HG02943 (cell line): ENCODE measurements around the gene DLGAP1.
"Not testable (repeated sequence)": the region's sequence is repeated elsewhere in the genome, so short reads cannot be mapped to it uniquely, and the experiment has no call there.

Experiments used
- ATAC-seq: cut with Tn5 transposase; IDR thresholded peaks from one replicate; pipeline ENCODE4 v1.9.1; 2021; ENCODE audit warnings: mild to moderate bottlenecking, low read depth, moderate library complexity; ENCODE audit not compliant: unreplicated experiment

DLGAP1 gene

GRCh38 chr18:3472121-3472520 lies 983.0 kb downstream of the DLGAP1 start:
- ATAC-seq = not testable (repeated sequence)

GRCh38 chr18:3471141-3471648 lies 983.9 kb downstream of the DLGAP1 start:
- no peak for ATAC-seq

GRCh38 chr18:3468833-3469232 lies 986.3 kb downstream of the DLGAP1 start:
- no peak for ATAC-seq

- ATAC-seq = no peak
These were observed 986.9 kb downstream of the DLGAP1 start for GRCh38 chr18:3468066-3468705.

- ATAC-seq = no peak
These were observed 988.2 kb downstream of the DLGAP1 start for GRCh38 chr18:3466872-3467271.

- no peak for ATAC-seq
These were observed 989.1 kb downstream of the DLGAP1 start for GRCh38 chr18:3466045-3466444.

- ATAC-seq = no peak
These were observed 992.1 kb downstream of the DLGAP1 start for GRCh38 chr18:3463051-3463450.

- ATAC-seq = no peak
These were observed 993.4 kb downstream of the DLGAP1 start for GRCh38 chr18:3461704-3462103.

GRCh38 chr18:3460823-3461398 lies 994.2 kb downstream of the DLGAP1 start:
- no peak for ATAC-seq

- ATAC-seq = no peak
These were observed 995.9 kb downstream of the DLGAP1 start for GRCh38 chr18:3458952-3459853.

GRCh38 chr18:3458378-3458777 lies 996.7 kb downstream of the DLGAP1 start:
- ATAC-seq = no peak

GRCh38 chr18:3457261-3457724 lies 997.8 kb downstream of the DLGAP1 start:
- ATAC-seq = no peak

- ATAC-seq = no peak
These were observed 998.4 kb downstream of the DLGAP1 start for GRCh38 chr18:3456686-3457069.

- ATAC-seq = no peak
These were observed 999.0 kb downstream of the DLGAP1 start for GRCh38 chr18:3455907-3456685.

- no peak for ATAC-seq
These were observed 999.9 kb downstream of the DLGAP1 start for GRCh38 chr18:3455090-3455635.

GRCh38 chr18:3454365-3455089 lies 1000.6 kb downstream of the DLGAP1 start:
- no peak for ATAC-seq

- ATAC-seq = no peak
These were observed 1001.4 kb downstream of the DLGAP1 start for GRCh38 chr18:3453540-3454364.

GRCh38 chr18:3452750-3453539 lies 1002.2 kb downstream of the DLGAP1 start:
- ATAC-seq = no peak
